GM12873 (cell line): ENCODE results near the gene UXS1.

Experiments
- TF ChIP-seq, protein P1 (sequence below): IDR thresholded peaks from 2 replicates; pipeline ENCODE4 v1.5.1; 2012; ENCODE audit warnings: low read depth, mild to moderate bottlenecking, moderate library complexity, low read length, control low read depth; ENCODE audit not compliant: insufficient read depth; ENCODE audit errors: missing control alignments

UXS1 gene

DNA sequence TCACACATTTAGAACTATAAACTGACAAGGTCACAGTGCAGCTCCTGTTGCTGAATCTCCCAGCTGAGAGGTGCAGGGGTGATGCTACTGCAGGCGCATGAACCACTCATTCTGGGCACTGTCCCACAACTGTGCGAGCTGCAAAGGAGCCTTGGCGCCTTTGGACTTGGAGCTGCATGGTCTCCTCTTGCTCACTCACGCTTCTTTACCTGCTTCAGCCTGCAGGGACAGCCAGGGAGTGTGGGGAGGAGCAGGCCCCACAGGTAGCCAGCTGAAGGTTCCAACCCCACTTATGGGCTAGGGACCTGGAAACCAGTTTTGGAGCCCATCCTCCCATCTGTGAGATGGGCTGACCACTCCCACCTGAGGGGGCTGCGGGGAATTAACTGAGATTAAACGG is 75.0 kb downstream of the UXS1 start:
- TF ChIP-seq, protein P1, sequence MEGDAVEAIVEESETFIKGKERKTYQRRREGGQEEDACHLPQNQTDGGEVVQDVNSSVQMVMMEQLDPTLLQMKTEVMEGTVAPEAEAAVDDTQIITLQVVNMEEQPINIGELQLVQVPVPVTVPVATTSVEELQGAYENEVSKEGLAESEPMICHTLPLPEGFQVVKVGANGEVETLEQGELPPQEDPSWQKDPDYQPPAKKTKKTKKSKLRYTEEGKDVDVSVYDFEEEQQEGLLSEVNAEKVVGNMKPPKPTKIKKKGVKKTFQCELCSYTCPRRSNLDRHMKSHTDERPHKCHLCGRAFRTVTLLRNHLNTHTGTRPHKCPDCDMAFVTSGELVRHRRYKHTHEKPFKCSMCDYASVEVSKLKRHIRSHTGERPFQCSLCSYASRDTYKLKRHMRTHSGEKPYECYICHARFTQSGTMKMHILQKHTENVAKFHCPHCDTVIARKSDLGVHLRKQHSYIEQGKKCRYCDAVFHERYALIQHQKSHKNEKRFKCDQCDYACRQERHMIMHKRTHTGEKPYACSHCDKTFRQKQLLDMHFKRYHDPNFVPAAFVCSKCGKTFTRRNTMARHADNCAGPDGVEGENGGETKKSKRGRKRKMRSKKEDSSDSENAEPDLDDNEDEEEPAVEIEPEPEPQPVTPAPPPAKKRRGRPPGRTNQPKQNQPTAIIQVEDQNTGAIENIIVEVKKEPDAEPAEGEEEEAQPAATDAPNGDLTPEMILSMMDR = no peak

DNA sequence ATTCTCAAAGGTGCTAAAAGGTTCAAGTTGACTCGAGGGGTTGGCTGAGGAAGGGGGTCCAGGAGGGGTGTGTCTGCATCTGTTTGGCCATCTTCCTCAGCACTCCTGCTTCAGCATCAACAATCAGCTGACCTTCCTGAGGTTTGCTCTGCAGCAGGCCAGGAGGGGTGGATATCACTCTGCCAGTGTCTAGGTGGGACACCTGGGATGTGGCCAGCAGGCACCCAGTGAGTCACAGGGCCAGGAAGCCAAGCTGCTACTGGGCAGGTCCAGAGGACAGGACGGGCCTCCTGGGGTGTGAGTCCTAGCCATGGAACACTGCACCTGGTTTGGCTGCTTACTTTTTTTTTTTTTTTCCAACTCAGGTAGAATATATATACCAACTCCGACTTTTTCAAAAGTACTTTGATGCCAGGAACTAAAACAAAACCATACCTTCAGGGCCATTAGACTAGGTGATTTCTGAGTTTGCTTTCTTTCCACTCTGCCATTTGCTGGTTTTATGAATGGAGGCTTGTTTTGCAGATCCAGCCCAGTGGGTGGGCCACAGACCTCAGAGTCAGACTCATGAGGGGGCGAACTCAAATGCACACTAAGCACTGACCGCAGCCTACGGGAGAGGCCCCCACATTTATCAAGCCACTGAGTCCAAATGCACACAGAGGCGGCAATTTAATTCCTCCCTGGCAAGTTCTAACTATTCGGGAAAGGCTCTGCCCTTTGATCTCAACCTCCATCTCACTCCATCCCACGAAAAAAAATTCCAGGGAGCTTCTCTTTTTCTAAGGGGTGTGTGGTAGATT is 76.0 kb downstream of the UXS1 start:
- TF ChIP-seq, protein P1 = no peak

DNA sequence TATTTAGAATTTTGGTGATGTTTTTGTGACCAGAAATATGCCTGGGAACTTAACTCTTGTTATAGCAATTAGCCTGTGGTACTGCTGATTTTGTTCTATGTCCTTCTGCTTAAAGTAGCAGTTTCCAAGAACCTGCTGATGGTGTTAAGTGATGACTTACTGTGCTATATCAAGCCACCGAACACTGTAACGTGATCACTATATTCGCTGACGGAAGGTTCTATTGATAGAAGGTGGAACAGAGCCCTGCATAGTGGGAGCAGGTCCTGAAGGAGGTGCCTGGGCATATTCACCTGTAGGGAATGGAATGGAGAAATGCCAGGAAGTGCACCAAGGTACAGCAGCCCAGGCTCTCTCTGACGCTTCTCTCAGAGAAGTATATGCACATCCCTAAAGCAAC is 76.8 kb downstream of the UXS1 start:
- TF ChIP-seq, protein P1 = no peak

DNA sequence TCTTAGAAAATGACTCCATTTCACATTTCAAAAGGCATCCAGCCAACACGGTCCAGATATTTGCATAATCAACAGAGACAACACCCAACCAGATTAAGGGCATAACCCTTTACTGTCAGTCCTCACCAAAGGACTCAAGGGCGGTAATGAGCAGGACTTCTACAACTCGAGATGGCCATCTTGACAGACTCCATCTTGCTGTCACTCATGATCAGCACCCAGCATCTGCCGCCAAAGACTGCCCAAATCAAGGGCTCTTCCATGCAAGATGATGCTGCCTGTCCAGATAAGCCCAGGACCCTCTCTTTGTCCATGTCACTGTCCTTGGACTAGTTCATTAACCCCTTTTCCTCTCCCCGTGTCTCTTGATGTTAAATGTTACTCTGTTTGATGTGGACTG is 77.9 kb downstream of the UXS1 start:
- TF ChIP-seq, protein P1 = no peak

DNA sequence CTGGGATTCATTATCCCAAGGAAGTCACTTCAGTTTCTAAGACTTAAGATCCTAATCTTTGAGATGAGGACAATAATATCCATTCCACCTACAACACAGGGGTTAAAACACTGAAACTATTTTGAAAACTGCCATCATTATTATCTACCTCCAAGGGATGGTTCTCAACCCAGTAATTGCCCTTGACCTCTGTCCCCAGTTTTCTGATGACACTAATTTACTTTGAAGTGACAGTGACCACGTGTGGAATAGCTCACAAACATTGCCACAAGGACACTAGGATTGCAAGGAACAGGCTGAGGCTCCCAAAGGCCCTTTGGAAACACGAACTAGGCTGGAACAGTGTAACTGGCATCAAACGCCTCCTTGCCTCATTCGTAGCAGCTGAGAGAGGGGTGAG is 78.4 kb downstream of the UXS1 start:
- TF ChIP-seq, protein P1 = no peak

DNA sequence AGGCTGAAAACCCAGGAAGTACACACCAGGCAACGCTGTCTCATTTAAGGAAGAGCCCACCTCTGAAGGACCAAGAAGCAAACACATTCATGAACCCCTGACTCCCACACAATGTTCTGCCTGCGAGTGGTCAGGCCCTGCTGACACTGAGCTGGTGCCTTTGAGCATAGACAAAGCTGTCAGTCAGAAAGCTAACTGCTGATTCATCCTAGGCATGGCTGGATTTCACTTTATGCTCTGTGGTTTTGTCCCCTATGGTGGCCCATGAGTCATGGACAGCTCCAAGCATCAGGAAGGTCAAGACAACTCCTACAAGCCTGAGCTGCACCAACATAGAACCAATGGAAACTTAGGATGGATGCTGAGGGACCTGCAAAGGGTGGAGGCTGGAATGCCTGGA is 78.9 kb downstream of the UXS1 start:
- TF ChIP-seq, protein P1 = no peak

DNA sequence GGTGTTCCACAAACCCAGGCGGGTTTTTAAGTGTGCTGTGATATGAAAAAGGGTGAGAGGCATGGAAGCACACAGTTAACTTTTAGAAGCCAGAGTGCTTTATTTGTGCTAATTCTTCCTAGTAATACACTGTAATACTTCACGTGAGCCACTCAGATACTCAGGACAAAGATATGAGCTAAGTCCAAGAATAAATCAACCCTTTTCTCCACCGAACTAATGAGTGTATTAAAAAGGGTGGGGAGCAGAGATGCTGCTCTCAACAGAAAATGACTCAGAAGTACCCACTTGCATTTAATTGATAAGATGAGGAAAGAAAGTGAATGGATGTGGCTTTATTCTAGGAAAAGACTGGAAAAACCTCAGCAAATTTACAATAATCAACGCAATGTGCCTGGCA is 79.9 kb downstream of the UXS1 start:
- TF ChIP-seq, protein P1 = no peak
